HCT116 (cell line): ENCODE results near the gene ICAM1.

Source experiments
- CEBPB ChIP-seq: IDR thresholded peaks from 2 replicates; pipeline ENCODE4 v1.6.1; 2012; ENCODE audit warnings: low read depth
- FOSL1 ChIP-seq: IDR thresholded peaks from 2 replicates; pipeline ENCODE4 v1.6.1; 2012; ENCODE audit warnings: low read depth
- MAX ChIP-seq: IDR thresholded peaks from 2 replicates; pipeline ENCODE4 v1.6.1; 2012
- SRF ChIP-seq: IDR thresholded peaks from 2 replicates; pipeline ENCODE4 v1.6.1; 2012; ENCODE audit warnings: low read depth
- ZBTB33 ChIP-seq: IDR thresholded peaks from 2 replicates; pipeline ENCODE4 v1.6.1; 2011; ENCODE audit warnings: mild to moderate bottlenecking, low read length, moderate library complexity; ENCODE audit not compliant: insufficient replicate concordance; ENCODE audit errors: extremely low read depth
- TF ChIP-seq, protein P1 (sequence below), 3 experiments: fragments of 200-600 bp in 1 of 3; sonication (generic) in 1 of 3; IDR thresholded peaks in 2 of 3; conservative IDR thresholded peaks in 1 of 3; 2 replicates each; pipeline ENCODE4 v1.5.1; 2012 to 2017; ENCODE audit warnings: low read depth in 2 of 3, low read length in 2 of 3, antibody characterized with exemption in 1 of 3, borderline replicate concordance in 1 of 3, control low read depth in 1 of 3, mild to moderate bottlenecking in 1 of 3, mixed read lengths in 1 of 3, mixed run types in 1 of 3, moderate library complexity in 1 of 3; ENCODE audit not compliant: insufficient read depth in 1 of 3
- TF ChIP-seq, protein P2 (sequence below): IDR thresholded peaks from 2 replicates; pipeline ENCODE4 v1.6.1; 2012; ENCODE audit warnings: low read depth

- TF ChIP-seq MAX (peak; percentile 97), ZBTB33 (no peak), SRF (no peak), FOSL1 (no peak), CEBPB (no peak)
- TF ChIP-seq, protein P1, sequence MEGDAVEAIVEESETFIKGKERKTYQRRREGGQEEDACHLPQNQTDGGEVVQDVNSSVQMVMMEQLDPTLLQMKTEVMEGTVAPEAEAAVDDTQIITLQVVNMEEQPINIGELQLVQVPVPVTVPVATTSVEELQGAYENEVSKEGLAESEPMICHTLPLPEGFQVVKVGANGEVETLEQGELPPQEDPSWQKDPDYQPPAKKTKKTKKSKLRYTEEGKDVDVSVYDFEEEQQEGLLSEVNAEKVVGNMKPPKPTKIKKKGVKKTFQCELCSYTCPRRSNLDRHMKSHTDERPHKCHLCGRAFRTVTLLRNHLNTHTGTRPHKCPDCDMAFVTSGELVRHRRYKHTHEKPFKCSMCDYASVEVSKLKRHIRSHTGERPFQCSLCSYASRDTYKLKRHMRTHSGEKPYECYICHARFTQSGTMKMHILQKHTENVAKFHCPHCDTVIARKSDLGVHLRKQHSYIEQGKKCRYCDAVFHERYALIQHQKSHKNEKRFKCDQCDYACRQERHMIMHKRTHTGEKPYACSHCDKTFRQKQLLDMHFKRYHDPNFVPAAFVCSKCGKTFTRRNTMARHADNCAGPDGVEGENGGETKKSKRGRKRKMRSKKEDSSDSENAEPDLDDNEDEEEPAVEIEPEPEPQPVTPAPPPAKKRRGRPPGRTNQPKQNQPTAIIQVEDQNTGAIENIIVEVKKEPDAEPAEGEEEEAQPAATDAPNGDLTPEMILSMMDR (IDR thresholded peaks at IDR 0.05 in 2 of 3, conservative IDR thresholded peaks at IDR 0.05 in 1 of 3; ENCODE audit: borderline replicate concordance in 1 of 3, insufficient read depth in 1 of 3, low read depth in 2 of 3, low read length in 2 of 3): no peak
- TF ChIP-seq, protein P2, sequence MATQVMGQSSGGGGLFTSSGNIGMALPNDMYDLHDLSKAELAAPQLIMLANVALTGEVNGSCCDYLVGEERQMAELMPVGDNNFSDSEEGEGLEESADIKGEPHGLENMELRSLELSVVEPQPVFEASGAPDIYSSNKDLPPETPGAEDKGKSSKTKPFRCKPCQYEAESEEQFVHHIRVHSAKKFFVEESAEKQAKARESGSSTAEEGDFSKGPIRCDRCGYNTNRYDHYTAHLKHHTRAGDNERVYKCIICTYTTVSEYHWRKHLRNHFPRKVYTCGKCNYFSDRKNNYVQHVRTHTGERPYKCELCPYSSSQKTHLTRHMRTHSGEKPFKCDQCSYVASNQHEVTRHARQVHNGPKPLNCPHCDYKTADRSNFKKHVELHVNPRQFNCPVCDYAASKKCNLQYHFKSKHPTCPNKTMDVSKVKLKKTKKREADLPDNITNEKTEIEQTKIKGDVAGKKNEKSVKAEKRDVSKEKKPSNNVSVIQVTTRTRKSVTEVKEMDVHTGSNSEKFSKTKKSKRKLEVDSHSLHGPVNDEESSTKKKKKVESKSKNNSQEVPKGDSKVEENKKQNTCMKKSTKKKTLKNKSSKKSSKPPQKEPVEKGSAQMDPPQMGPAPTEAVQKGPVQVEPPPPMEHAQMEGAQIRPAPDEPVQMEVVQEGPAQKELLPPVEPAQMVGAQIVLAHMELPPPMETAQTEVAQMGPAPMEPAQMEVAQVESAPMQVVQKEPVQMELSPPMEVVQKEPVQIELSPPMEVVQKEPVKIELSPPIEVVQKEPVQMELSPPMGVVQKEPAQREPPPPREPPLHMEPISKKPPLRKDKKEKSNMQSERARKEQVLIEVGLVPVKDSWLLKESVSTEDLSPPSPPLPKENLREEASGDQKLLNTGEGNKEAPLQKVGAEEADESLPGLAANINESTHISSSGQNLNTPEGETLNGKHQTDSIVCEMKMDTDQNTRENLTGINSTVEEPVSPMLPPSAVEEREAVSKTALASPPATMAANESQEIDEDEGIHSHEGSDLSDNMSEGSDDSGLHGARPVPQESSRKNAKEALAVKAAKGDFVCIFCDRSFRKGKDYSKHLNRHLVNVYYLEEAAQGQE: no peak
Observed at GRCh38 chr19:10315335-10316214, 44.7 kb downstream of the ICAM1 start, which contains the start of gene FDX2.
